C4-2B (cell line): ENCODE data around the gene GRB10.

ENCODE experiments used
- CTCF ChIP-seq: fragments of 450-650 bp; conservative IDR thresholded peaks from 2 replicates; pipeline ENCODE4 v1.5.1; 2017; ENCODE audit warnings: mild to moderate bottlenecking
- ZFX ChIP-seq: fragments of 450-650 bp; IDR thresholded peaks from 2 replicates; pipeline ENCODE4 v1.6.1; 2017

- TF ChIP-seq CTCF (peak; percentile 79), ZFX (no peak)
These were observed 187.1 kb downstream of the GRB10 start for GRCh38 chr7:50595491-50596102.
